GM18498 (cell line): ENCODE data around the gene SLC6A7.
A peak's percentile ranks its signal among the peaks of the same experiment; 100 is the strongest.

Experiments used
- ATAC-seq: cut with Tn5 transposase; IDR thresholded peaks from one replicate; pipeline ENCODE4 v1.9.1; 2021; ENCODE audit warnings: mild to moderate bottlenecking, moderate library complexity; ENCODE audit not compliant: unreplicated experiment

SLC6A7 gene

GRCh38 chr5:150155258-150156026 lies 34.4 kb upstream of the SLC6A7 start, which contains the start of gene PDGFRB:
Gene PDGFRB, minus strand, starts transcription at chr5:150155845. Its CDS starts 18,798 bp downstream, at chr5:150137047.
- peak; percentile 80 for ATAC-seq

- ATAC-seq: peak; percentile 8
These were observed 33.9 kb upstream of the SLC6A7 start for GRCh38 chr5:150156027-150156368.

DNA sequence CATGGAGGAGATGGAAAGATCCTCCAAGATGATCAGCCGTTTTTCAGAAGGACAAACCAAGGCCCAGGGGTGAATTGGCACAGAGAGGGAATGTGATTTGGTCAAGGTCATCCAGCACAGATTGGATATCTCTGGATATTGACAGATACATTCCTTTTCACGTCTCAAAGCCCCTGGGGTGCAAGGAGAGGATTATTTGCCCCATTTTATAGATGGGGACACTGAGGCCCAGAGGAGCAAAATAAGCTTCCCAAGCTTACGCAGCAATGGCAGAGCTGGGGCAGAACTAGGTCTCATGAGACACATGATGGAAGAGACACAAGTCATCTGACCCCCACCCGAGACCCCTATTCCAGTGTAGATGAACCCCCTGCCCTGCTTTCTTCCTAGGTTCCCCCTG lies 33.3 kb upstream of the SLC6A7 start:
- no peak for ATAC-seq

GRCh38 chr5:150157168-150157567 lies 32.7 kb upstream of the SLC6A7 start:
- no peak for ATAC-seq

- ATAC-seq: no peak
These were observed 31.5 kb upstream of the SLC6A7 start for GRCh38 chr5:150158170-150158949.

DNA sequence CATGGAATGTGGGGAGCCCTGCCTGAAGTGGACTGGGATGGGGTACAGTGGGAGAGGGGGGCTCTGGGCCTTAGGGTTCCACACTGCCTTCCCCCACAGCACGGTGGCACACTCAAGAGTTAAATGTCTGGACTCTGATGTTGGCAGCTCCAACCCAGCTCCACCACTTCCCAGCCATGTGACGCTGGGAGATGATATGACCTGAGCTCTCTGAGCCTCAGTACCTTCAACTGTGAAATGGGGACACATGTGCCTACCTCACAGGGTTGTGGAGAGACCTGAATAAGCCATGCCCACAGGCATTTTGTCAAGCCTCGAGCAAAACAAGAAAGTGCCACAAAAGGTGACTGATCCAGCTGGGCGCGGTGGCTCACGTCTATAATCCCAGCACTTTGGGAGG lies 30.8 kb upstream of the SLC6A7 start:
- no peak for ATAC-seq

- no peak for ATAC-seq
These were observed 30.1 kb upstream of the SLC6A7 start for GRCh38 chr5:150159741-150160179.

DNA sequence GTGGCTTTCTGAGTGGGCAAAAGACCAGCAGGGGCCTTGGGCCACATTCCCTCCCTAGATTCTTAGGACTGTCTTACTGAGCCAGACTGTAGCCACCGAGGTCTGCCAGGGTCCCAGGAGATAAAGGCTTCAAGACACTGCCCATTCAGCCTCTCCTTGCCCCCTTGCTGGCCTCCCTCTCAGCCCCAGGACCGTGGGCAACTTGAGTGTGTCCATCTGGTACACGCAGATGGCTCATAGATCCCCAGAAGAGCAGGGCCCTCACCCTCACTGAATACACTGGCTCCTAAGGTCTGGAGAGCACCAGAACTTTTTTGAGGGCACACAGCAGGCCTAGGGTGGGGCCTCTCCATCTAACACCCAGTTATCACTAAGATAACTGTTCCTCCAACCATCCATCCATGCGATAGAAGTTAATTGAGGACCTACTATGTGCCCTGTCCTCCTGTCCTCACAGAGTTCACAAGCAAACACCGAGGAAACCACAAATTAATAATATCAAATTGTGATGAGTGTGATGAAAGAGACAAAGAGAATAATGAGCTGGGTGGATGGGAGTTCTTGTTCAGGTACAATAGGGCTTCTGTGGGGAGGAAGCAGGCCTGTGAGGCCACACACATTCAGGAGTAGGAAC lies 29.3 kb upstream of the SLC6A7 start:
- ATAC-seq: no peak

DNA sequence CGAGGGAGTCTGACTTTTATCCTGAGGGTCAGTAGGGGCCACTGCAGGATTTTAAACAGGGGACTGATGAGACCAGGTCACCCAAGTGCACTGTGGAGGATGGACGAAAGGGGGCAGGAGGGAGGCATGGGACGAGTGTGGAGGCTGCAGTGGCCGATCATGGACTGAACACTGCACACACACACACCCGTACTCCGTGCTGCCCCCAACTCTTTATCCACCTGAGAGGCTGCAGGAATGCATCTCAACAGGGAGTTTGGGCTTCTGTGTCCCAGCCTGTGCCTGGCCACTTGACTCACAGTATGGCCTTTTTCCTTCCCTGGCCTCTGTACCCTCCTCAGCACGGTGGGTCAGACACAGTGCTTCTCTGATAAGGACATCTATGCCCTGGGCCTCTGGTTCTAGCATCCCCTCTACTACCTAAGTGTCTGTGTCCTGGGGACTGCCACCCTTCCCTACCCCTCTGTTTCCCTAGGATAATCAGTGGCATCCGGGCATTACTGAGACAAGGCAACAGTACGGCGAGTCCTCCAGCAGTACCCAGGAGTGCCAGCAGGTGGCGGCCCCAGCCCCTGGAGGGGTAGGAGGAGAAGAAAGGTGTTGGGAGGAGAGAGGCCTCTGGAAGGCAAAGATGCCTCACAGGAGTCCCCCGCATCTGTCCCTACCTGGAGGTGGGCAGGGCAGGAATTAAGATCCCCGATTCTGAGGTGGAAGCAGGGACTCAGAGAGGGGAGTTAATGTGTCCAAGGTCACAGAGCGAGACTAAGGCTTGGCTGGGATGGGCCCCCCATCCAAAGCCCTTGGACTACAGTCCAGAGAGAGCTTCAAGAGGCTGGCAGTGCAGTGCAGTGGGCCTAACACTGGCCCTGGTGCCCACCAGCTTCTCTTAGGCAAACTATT lies 28.4 kb upstream of the SLC6A7 start:
- peak; percentile 83 for ATAC-seq

DNA sequence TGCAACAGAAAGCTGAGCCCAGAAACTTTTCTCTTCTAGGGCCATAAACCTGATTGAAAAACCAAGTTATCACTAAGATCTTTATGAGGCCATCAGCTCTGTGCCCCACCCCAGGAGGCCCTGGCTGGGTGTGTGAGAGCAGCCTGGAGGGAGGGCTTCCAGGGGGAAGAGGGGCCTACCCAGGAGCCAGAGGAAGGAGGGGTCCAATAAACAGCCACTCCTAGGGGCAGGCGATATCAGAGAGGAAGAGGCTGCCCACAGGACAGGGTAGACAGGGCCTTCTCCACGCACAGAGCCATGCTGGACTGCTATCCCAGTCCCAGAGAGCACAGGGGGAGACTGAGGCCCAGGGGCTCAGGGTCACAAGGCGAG lies 27.7 kb upstream of the SLC6A7 start:
- ATAC-seq: no peak

GRCh38 chr5:150163035-150163434 lies 26.8 kb upstream of the SLC6A7 start:
- ATAC-seq: no peak

- no peak for ATAC-seq
These were observed 26.3 kb upstream of the SLC6A7 start for GRCh38 chr5:150163547-150164059.

GRCh38 chr5:150164211-150164980 lies 25.5 kb upstream of the SLC6A7 start:
- no peak for ATAC-seq

- ATAC-seq: no peak
These were observed 23.7 kb upstream of the SLC6A7 start for GRCh38 chr5:150166037-150166649.

- ATAC-seq: no peak
These were observed 23.0 kb upstream of the SLC6A7 start, which contains the start of gene CDX1 for GRCh38 chr5:150166650-150167511. Gene CDX1, plus strand, starts transcription at chr5:150166778. Its CDS starts 99 bp downstream, at chr5:150166877.

- no peak for ATAC-seq
These were observed 22.4 kb upstream of the SLC6A7 start for GRCh38 chr5:150167512-150167850.

DNA sequence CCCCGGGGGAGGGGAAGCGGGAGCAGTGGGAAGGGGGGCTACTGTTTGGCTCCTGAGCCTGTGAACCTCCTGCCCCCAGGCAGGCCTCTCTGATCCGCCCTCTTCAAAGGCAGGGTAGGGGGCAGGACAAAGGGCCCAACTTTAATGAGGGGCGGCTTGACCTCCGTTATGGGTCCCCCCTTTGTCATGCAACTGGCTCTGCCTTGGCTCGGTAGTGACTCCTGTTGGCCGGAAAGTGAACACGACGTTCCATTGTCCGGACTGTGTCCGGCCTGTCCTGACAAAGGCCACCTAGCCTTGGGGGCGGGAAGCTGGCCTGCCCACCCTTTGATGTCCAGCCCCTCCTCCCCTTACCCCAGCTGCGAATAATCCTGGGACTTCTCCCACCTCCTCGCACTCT lies 22.0 kb upstream of the SLC6A7 start:
- ATAC-seq: no peak

DNA sequence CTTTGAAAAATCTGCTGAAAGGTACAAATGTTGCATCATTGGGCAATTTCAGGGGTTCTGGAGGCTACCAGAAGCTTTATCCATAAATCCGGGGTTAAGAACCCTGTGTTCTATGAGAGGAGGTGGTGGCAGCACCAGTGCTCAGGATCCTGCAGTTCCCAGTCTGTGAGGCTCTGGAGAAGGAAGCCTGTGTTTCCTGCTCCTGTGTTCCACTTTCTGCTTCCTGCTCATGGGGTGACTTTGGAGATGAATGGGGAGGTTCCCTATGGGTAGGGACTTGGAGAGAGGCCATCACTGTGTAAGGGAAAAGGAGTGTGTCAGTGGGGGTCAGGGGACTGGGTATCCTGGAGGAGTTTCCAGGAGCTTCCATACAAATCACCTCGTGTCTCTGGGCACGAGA lies 21.0 kb upstream of the SLC6A7 start:
- ATAC-seq: no peak
